Nephron progenitor cell (in vitro differentiated cells): ENCODE data around the gene OVOL2.
"Not testable (repeated sequence)": the region's sequence is repeated elsewhere in the genome, so short reads cannot be mapped to it uniquely, and the experiment has no call there.

Experiments used
- DNase-seq: peaks from one replicate; pipeline ENCODE4 v3.0.0; 2021
- H3K27ac Mint-ChIP-seq: 2 replicates; pipeline ENCODE4 v1.8.0; 2021; ENCODE audit warnings: mild to moderate bottlenecking, moderate library complexity, mixed read lengths
- H3K27me3 Mint-ChIP-seq: 2 replicates; pipeline ENCODE4 v1.8.0; 2021; ENCODE audit warnings: mild to moderate bottlenecking, low read depth, mixed read lengths; ENCODE audit not compliant: poor library complexity
- H3K36me3 Mint-ChIP-seq: 2 replicates; pipeline ENCODE4 v1.8.0; 2021; ENCODE audit warnings: low read depth, mixed read lengths
- H3K4me1 Mint-ChIP-seq: 2 replicates; pipeline ENCODE4 v1.8.0; 2021; ENCODE audit warnings: mixed read lengths
- H3K4me3 Mint-ChIP-seq: 2 replicates; pipeline ENCODE4 v1.8.0; 2021; ENCODE audit warnings: mild to moderate bottlenecking, moderate library complexity, mixed read lengths
- H3K9me3 Mint-ChIP-seq: 2 replicates; pipeline ENCODE4 v1.8.0; 2021; ENCODE audit warnings: mild to moderate bottlenecking, moderate library complexity, mixed read lengths
- TF ChIP-seq, protein P1 (sequence below): fragments of 200-600 bp; sonication (generic); IDR thresholded peaks from 2 replicates; pipeline ENCODE4 v1.5.0; 2021; ENCODE audit warnings: antibody characterized with exemption

Gene OVOL2

DNA sequence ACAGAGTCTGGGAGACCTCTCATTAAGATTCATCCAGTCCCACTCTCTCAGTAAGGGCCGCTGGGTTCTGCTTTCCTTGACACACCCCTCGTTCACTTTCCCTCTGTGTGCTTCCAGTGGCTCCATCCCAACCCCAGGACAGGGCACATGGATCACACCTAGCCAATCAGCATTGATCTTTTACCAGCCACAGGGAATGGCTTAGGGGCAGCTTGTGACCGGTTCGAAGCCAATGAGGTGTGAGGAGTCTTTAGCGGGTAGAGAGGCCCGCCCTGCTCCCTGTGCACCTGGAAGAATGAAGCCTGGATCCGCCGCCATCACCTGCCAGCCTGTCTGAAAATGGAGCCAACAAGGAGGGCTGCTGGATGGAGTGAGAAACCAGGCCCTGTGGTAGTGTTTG is 35.2 kb upstream of the OVOL2 start:
- H3K4me3 Mint-ChIP-seq, result no peak overlapping the region
- DNase-seq, result no peak
- H3K27me3 Mint-ChIP-seq, result peaks cover 13% of the 10 kb centered on the region
- TF ChIP-seq, protein P1, sequence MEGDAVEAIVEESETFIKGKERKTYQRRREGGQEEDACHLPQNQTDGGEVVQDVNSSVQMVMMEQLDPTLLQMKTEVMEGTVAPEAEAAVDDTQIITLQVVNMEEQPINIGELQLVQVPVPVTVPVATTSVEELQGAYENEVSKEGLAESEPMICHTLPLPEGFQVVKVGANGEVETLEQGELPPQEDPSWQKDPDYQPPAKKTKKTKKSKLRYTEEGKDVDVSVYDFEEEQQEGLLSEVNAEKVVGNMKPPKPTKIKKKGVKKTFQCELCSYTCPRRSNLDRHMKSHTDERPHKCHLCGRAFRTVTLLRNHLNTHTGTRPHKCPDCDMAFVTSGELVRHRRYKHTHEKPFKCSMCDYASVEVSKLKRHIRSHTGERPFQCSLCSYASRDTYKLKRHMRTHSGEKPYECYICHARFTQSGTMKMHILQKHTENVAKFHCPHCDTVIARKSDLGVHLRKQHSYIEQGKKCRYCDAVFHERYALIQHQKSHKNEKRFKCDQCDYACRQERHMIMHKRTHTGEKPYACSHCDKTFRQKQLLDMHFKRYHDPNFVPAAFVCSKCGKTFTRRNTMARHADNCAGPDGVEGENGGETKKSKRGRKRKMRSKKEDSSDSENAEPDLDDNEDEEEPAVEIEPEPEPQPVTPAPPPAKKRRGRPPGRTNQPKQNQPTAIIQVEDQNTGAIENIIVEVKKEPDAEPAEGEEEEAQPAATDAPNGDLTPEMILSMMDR, result no peak
- H3K4me1 Mint-ChIP-seq, result no peaks in the 10 kb centered on the region
- no peak overlapping the region for H3K27ac Mint-ChIP-seq
- H3K9me3 Mint-ChIP-seq, result no peaks in the 10 kb centered on the region
- H3K36me3 Mint-ChIP-seq, result no peaks in the 10 kb centered on the region

DNA sequence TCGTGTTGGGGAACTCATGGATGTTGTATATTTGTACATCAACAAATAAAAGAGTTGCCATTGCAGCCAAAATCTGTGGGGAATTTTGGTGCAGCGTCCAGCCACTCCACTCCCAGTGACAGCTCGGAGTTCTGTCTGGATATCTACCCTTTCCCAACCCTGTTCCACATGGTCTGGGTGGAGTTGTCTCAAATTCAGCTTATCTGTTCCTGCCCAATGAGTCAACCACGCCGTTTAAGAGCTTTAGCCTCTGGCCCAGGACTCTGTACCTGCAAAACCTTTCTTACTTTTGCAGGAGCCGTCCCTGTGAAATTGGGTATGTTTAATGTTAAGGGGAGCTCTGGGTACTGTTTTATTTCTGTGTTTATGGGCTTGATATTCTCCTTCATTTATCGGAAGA is 33.9 kb upstream of the OVOL2 start:
- H3K27me3 Mint-ChIP-seq, result peaks cover 15% of the 10 kb centered on the region
- H3K36me3 Mint-ChIP-seq, result no peaks in the 10 kb centered on the region
- H3K4me1 Mint-ChIP-seq, result no peaks in the 10 kb centered on the region
- TF ChIP-seq, protein P1, result no peak
- DNase-seq, result no peak
- no peak overlapping the region for H3K4me3 Mint-ChIP-seq
- H3K27ac Mint-ChIP-seq, result no peak overlapping the region
- no peaks in the 10 kb centered on the region for H3K9me3 Mint-ChIP-seq

DNA sequence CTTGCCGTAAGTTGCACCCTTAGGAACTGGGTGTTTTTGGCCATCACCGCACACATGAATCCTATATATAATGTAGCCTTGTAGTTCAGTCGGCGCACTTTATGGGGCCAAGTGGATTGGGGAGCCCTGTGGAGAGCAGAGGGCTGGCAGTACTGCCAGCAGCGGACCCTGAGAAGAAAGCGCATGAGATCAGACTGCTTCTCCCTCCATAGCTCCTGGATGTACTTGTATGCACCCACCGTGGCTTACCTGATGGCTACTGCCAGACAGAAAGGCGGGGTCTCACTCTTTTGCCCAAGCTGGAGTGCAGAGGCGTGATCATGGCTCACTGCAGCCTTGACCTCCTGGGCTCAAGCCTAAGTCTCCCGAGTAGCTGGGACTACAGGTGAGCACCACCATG is 32.8 kb upstream of the OVOL2 start:
- Mint-ChIP-seq H3K27ac (no peak overlapping the region), H3K27me3 (peaks cover 15% of the 10 kb centered on the region), H3K9me3 (no peaks in the 10 kb centered on the region), H3K36me3 (no peaks in the 10 kb centered on the region), H3K4me1 (no peaks in the 10 kb centered on the region), H3K4me3 (no peak overlapping the region)
- no peak for DNase-seq
- TF ChIP-seq, protein P1, result no peak

DNA sequence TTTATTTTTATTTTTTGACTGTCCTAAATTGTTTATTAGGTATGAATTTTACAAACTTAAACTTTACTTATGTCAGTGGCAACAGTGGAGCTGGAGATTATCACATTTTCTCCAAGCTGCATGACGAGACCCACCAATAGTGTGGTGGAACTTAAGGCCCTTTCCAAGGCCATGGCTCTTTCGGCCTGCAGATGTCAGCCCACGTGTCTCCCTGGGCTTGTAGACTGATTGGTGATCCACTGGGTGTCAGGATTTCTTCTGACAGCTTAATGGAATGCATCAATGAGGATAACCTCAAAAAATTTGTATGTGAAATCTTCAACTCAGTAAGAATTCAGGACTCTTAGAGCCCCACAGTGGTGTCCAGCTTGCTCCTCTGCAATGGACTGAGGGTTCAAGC is 32.3 kb upstream of the OVOL2 start:
- Mint-ChIP-seq H3K36me3 (no peaks in the 10 kb centered on the region), H3K4me3 (no peak overlapping the region), H3K4me1 (no peaks in the 10 kb centered on the region), H3K9me3 (no peaks in the 10 kb centered on the region), H3K27me3 (peaks cover 15% of the 10 kb centered on the region), H3K27ac (no peak overlapping the region)
- TF ChIP-seq, protein P1, result no peak
- no peak for DNase-seq

DNA sequence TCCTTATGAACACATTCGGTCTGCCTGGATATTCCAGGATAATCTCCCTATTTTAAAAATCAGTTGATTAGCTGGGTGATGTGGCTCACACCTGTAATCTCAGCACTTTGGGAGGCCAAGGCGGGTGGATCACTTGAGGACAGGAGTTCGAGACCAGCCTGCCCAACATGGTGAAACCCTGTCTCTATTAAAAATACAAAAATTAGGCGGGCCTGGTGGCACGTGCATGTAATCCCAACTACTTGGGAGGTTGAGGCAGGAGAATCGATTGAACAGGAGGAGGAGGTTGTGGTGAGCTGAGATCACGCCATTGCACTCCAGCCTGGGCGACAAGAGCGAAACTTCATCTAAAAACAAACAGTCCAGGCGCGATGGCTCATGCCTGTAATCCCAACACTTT is 31.1 kb upstream of the OVOL2 start:
- H3K4me1 Mint-ChIP-seq, H3K27ac Mint-ChIP-seq, H3K4me3 Mint-ChIP-seq, H3K9me3 Mint-ChIP-seq, H3K36me3 Mint-ChIP-seq, DNase-seq: not testable (repeated sequence)
- H3K27me3 Mint-ChIP-seq, result peaks cover 16% of the 10 kb centered on the region

DNA sequence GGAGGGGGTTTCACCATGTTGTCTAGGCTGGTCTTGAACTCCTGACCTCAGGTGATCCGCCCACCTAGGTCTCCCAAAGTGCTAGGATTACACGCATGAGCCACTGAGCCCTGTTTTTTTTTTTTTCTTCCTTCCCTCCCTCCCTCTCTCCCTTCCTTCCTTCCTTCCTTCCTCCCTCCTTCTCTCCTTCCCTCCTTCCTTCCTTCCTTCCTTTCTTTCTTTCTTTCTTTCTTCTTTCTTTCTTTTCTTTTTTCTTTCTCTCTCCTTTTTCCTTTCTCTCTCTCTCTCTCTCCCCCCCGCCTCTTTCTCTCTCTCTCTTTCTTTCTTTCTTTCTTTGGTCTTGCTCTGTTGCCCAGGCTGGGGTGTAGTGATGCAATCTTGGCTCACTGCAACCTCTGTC is 30.6 kb upstream of the OVOL2 start:
- H3K27me3 Mint-ChIP-seq, result peaks cover 16% of the 10 kb centered on the region
- not testable (repeated sequence) for H3K36me3 Mint-ChIP-seq, H3K4me1 Mint-ChIP-seq, H3K9me3 Mint-ChIP-seq, DNase-seq, H3K27ac Mint-ChIP-seq, H3K4me3 Mint-ChIP-seq

- Mint-ChIP-seq H3K4me1 (no peaks in the 10 kb centered on the region), H3K27me3 (peaks cover 13% of the 10 kb centered on the region), H3K4me3 (no peak overlapping the region), H3K9me3 (no peaks in the 10 kb centered on the region), H3K27ac (no peak overlapping the region), H3K36me3 (no peaks in the 10 kb centered on the region)
- TF ChIP-seq, protein P1, result no peak
- no peak for DNase-seq
Observed at GRCh38 chr20:18087054-18087453, 29.3 kb upstream of the OVOL2 start.

GRCh38 chr20:18080836-18081235 is 23.1 kb upstream of the OVOL2 start:
- DNase-seq, H3K4me1 Mint-ChIP-seq, H3K27me3 Mint-ChIP-seq, H3K27ac Mint-ChIP-seq, H3K4me3 Mint-ChIP-seq, H3K9me3 Mint-ChIP-seq, H3K36me3 Mint-ChIP-seq: not testable (repeated sequence)
